ENCODE data around the gene UBR2. TPM values are rescaled to one million over a fixed set of nuclear protein-coding genes. Genes with fewer than 3 reads are reported as not detected.

Gene UBR2
- total and polyA plus RNA-seq, 2 of the 13 experiments (the other 11 are each of a cell fraction or from before 2014, with no cell fraction given) = 17.6 to 29.3 TPM

- TF ChIP-seq U2AF1 (optimal IDR thresholded peaks at IDR 0.05; ENCODE audit: low read depth, low read length) (peak; percentile 94), PAF1 (CRISPR knock-in tag; IDR thresholded peaks at IDR 0.05) (no peak), SMARCE1 (IDR thresholded peaks at IDR 0.05; ENCODE audit: borderline replicate concordance) (no peak), SNAPC5 (CRISPR knock-in tag; IDR thresholded peaks at IDR 0.05; ENCODE audit: borderline replicate concordance) (peak; percentile 33; the same call in 1 of the 2 replicates), ZNF292 (CRISPR knock-in tag; IDR thresholded peaks at IDR 0.05; ENCODE audit: borderline replicate concordance, low read depth) (peak; percentile 91), BHLHE40 (IDR thresholded peaks at IDR 0.05; ENCODE audit: low read length) (peak; percentile 24; the same call in 1 of the 2 replicates), ZNF230 (CRISPR knock-in tag; IDR thresholded peaks at IDR 0.05) (peak; percentile 93; the same call in 1 of the 2 replicates), NCOA2 (CRISPR knock-in tag; IDR thresholded peaks at IDR 0.05) (peak; percentile 72), EZH2 (conservative IDR thresholded peaks at IDR 0.05; ENCODE audit: low read depth, low read length) (no peak), DBP (CRISPR knock-in tag; IDR thresholded peaks at IDR 0.05; ENCODE audit: not compliant biosample characterization) (no peak), RORA (CRISPR knock-in tag; IDR thresholded peaks at IDR 0.05) (no peak), LRRFIP1 (CRISPR knock-in tag; conservative IDR thresholded peaks at IDR 0.05) (no peak), RFX3 (CRISPR knock-in tag; IDR thresholded peaks at IDR 0.05) (no peak; the same call in 1 of the 2 replicates), CCDC6 (CRISPR knock-in tag; IDR thresholded peaks at IDR 0.05) (peak; percentile 29), KMT2B (CRISPR knock-in tag; IDR thresholded peaks at IDR 0.05) (peak; percentile 89), CEBPG (CRISPR knock-in tag; IDR thresholded peaks at IDR 0.05) (peak; percentile 72), ZNF275 (CRISPR knock-in tag; IDR thresholded peaks at IDR 0.05; ENCODE audit: borderline replicate concordance) (no peak; the same call in 1 of the 2 replicates), GTF2F1 (IDR thresholded peaks at IDR 0.05; ENCODE audit: low read length) (0 out of 2 replicates have a peak, but pooled peaks have one; percentile 15), EP300 (IDR thresholded peaks at IDR 0.05; ENCODE audit: low read depth in 2 of 2, low read length in 2 of 2) (peak in 1 of 2 experiments; percentile 62; a peak in 2 of 4 replicates), EP300 (CRISPR knock-in tag; IDR thresholded peaks at IDR 0.05; ENCODE audit: borderline replicate concordance) (peak; percentile 74), TP53 (CRISPR knock-in tag; conservative IDR thresholded peaks at IDR 0.05) (0 out of 2 replicates have a peak, but pooled peaks have one; percentile 18), NR3C1 (CRISPR knock-in tag; IDR thresholded peaks at IDR 0.05) (no peak), ZNF713 (CRISPR knock-in tag; IDR thresholded peaks at IDR 0.05) (peak; percentile 98), TCF7L2 (IDR thresholded peaks at IDR 0.05; ENCODE audit: low read depth, low read length) (no peak), ZNF788 (CRISPR knock-in tag; IDR thresholded peaks at IDR 0.05; ENCODE audit: borderline replicate concordance) (peak; percentile 80; the same call in 1 of the 2 replicates), ZNF747 (CRISPR knock-in tag; IDR thresholded peaks at IDR 0.05; ENCODE audit: borderline replicate concordance) (peak; percentile 23; the same call in 1 of the 2 replicates), STAG1 (CRISPR knock-in tag; IDR thresholded peaks at IDR 0.05) (no peak), ZBTB21 (CRISPR knock-in tag; IDR thresholded peaks at IDR 0.05) (no peak; the same call in 1 of the 2 replicates)
These were observed at the start of gene UBR2 (continued) for GRCh38 chr6:42563697-42564505.
